Uterus (tissue), 2 donors: ENCODE data around the gene ANO6.

Experiments
- CTCF ChIP-seq, 4 experiments: fragments of 200-600 bp in 2 of 4; fragments of 450-650 bp in 2 of 4; sonication (generic) in 2 of 4; IDR thresholded peaks; one replicate each; pipeline ENCODE4 v1.5.1; 2016 to 2019; ENCODE audit warnings: antibody characterized with exemption in 4 of 4, mild to moderate bottlenecking in 2 of 4, moderate library complexity in 1 of 4
- POLR2A ChIP-seq, 2 donors: fragments of 450-650 bp; IDR thresholded peaks; one replicate each; pipeline ENCODE4 v1.6.1; 2016; ENCODE audit warnings: antibody characterized with exemption in 2 of 2, mild to moderate bottlenecking in 1 of 2, moderate library complexity in 1 of 2

GRCh38 chr12:45426294-45426693 is 210.4 kb downstream of the ANO6 start:
- no peak for TF ChIP-seq CTCF (IDR thresholded peaks at IDR 0.05)
- TF ChIP-seq POLR2A (IDR thresholded peaks at IDR 0.05): no peak
